Measurements from ENCODE around the gene SCCPDH.

DNA sequence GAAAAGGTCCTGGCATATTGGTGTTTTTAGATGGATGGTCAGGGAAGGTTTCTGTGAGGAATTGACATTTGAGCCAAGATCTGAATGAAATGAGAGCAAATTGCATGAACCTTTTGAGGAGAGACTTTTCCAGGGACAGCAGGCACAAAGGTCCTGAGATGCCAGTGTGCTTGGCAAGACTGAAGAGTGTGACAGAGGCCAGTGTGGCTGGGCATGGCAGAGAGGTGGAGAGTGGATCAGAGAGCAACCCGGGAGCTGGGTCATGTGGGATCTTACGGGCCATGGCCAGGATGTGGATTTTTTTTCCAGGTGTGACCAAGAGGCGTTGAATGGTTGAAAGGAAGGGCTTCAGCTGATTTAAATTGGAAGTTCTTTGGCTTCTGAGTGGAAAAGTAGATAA is 3.4 kb downstream of the SCCPDH start:
- TF ChIP-seq, protein P1, sequence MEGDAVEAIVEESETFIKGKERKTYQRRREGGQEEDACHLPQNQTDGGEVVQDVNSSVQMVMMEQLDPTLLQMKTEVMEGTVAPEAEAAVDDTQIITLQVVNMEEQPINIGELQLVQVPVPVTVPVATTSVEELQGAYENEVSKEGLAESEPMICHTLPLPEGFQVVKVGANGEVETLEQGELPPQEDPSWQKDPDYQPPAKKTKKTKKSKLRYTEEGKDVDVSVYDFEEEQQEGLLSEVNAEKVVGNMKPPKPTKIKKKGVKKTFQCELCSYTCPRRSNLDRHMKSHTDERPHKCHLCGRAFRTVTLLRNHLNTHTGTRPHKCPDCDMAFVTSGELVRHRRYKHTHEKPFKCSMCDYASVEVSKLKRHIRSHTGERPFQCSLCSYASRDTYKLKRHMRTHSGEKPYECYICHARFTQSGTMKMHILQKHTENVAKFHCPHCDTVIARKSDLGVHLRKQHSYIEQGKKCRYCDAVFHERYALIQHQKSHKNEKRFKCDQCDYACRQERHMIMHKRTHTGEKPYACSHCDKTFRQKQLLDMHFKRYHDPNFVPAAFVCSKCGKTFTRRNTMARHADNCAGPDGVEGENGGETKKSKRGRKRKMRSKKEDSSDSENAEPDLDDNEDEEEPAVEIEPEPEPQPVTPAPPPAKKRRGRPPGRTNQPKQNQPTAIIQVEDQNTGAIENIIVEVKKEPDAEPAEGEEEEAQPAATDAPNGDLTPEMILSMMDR (IDR thresholded peaks at IDR 0.05; ENCODE audit: low read depth, low read length, poor library complexity, severe bottlenecking): no peak
- TF ChIP-seq EZH2phosphoT487 (IDR thresholded peaks at IDR 0.05; ENCODE audit: borderline replicate concordance, low read length): no peak
